Measurements from ENCODE around the gene PPIL4. TPM values are rescaled to one million over a fixed set of nuclear protein-coding genes. Genes with fewer than 3 reads are reported as not detected.

PPIL4 gene
- total and polyA plus RNA-seq, 12 donors = 9.4 to 22.0 (median 17.6) TPM

- 95 to 96% methylated on average over 5 of the region's 5 CpGs for WGBS, 2 donors
- Histone ChIP-seq H3K4me3 (no peak overlapping the region), H3K27me3 (peaks cover 0 to 22% (median 5%) of the 10 kb centered on the region in 7 donors), H3K4me1 (peaks cover 0 to 16% (median 10%) of the 10 kb centered on the region in 9 donors), H3K9me3 (peaks cover 0 to 2% (median 0%) of the 10 kb centered on the region in 11 donors), H3K27ac (no peak overlapping the region), H3K36me3 (peaks cover 0 to 6% (median 0%) of the 10 kb centered on the region in 9 donors)
- TF ChIP-seq CTCF (IDR thresholded peaks at IDR 0.05) = no peak
- ATAC-seq = no peak
- intact Hi-C loops (cut with DNase I) = no loop called here
- no peak for DNase-seq
Measured at GRCh38 chr6:149472241-149472640, 73.6 kb downstream of the PPIL4 start.

- whole genome bisulfite sequencing, 2 donors = 63 to 92% methylated on average over 3 of the region's 3 CpGs
- intact Hi-C loops (cut with DNase I) = no loop called here
- H3K36me3 ChIP-seq = peaks cover 0 to 6% (median 0%) of the 10 kb centered on the region in 9 donors
- ATAC-seq = no peak
- no peak overlapping the region for H3K4me3 ChIP-seq
- no peak for DNase-seq
- no peak for TF ChIP-seq CTCF (IDR thresholded peaks at IDR 0.05)
- H3K27me3 ChIP-seq = peaks cover 0 to 27% (median 5%) of the 10 kb centered on the region in 7 donors
- peaks cover 0 to 2% (median 0%) of the 10 kb centered on the region in 11 donors for H3K9me3 ChIP-seq
- H3K4me1 ChIP-seq = peaks cover 0 to 16% (median 10%) of the 10 kb centered on the region in 9 donors
- no peak overlapping the region for H3K27ac ChIP-seq
Measured at GRCh38 chr6:149471801-149472200, 74.0 kb downstream of the PPIL4 start.

GRCh38 chr6:149470948-149471347 lies 74.9 kb downstream of the PPIL4 start:
- intact Hi-C loops (cut with DNase I) = no loop called here

DNA sequence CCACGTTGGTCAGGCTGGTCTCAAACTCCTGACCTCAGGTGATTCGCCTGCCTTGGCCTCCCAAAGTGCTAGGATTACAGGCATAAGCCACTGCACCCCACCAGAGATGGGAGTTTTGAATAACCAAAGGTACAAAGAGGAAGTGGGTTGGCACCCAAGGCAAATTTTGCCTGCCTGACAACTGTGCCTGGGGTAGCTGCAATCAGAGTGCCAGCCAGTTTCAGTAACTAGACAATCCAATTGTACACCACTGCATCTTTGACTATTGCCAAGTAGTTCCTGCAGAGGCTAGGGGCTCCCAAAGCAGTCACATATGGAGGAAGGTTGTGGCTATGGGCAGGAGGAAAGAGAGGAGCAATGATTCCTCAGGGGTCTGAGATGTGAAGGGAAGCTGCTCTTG lies 77.7 kb downstream of the PPIL4 start:
- H3K27me3 ChIP-seq = peaks cover 0 to 32% (median 10%) of the 10 kb centered on the region in 7 donors
- no peak overlapping the region for H3K4me3 ChIP-seq

More at GRCh38 chr6:149470948-149471347, 74.9 kb downstream of the PPIL4 start:
- H3K36me3 ChIP-seq = peaks cover 0 to 6% (median 0%) of the 10 kb centered on the region in 9 donors
- DNase-seq (no peak), ATAC-seq (no peak)
- no peak overlapping the region for H3K4me3 ChIP-seq
- peaks cover 0 to 16% (median 13%) of the 10 kb centered on the region in 9 donors for H3K4me1 ChIP-seq
- H3K9me3 ChIP-seq = peaks cover 0 to 2% (median 0%) of the 10 kb centered on the region in 11 donors
- no peak for TF ChIP-seq CTCF (IDR thresholded peaks at IDR 0.05)
- no peak overlapping the region for H3K27ac ChIP-seq
- WGBS, 2 donors = 96 to 100% methylated on average over 2 of the region's 2 CpGs
- peaks cover 0 to 34% (median 5%) of the 10 kb centered on the region in 7 donors for H3K27me3 ChIP-seq

More for the DNA sequence above, 77.7 kb downstream of the PPIL4 start:
- Histone ChIP-seq H3K36me3 (peaks cover 0 to under 1% (median 0%) of the 10 kb centered on the region in 9 donors), H3K27ac (no peak overlapping the region), H3K4me1 (peaks cover 0 to 23% (median 7%) of the 10 kb centered on the region in 9 donors), H3K9me3 (no peaks in the 10 kb centered on the region)
- intact Hi-C loops (cut with DNase I) = no loop called here
- ATAC-seq = no peak
- DNase-seq = no peak
- 91 to 94% methylated on average over 2 of the region's 2 CpGs for WGBS, 2 donors
- no peak for TF ChIP-seq CTCF (IDR thresholded peaks at IDR 0.05)

All from heart right ventricle (tissue), 16 donors.